GM19023 (cell line): ENCODE data around the gene IQCN.

Source experiments
- ATAC-seq: cut with Tn5 transposase; IDR thresholded peaks from one replicate; pipeline ENCODE4 v1.9.1; 2021; ENCODE audit warnings: mild to moderate bottlenecking, moderate library complexity; ENCODE audit not compliant: unreplicated experiment

IQCN gene

DNA sequence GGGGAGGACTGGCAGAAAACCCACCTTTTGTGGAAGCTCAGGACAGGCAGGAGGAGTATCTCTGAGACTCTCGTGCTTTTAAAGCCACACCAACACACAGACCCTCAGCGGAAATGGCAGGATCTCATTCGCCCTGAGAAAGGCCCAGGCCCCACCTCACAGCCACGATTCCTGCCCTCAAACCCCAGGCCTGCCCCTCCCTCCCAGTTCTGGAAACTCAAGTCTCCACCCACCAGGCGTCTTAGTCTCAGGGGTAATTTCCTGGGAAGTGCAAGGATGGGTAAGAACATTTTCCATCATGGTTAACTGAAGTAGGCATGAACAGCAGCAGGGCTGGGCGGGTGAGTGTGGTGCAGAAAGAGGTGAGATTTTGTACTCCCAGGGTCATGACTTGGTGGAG, 40.1 kb downstream of the IQCN start:
- ATAC-seq: no peak

DNA sequence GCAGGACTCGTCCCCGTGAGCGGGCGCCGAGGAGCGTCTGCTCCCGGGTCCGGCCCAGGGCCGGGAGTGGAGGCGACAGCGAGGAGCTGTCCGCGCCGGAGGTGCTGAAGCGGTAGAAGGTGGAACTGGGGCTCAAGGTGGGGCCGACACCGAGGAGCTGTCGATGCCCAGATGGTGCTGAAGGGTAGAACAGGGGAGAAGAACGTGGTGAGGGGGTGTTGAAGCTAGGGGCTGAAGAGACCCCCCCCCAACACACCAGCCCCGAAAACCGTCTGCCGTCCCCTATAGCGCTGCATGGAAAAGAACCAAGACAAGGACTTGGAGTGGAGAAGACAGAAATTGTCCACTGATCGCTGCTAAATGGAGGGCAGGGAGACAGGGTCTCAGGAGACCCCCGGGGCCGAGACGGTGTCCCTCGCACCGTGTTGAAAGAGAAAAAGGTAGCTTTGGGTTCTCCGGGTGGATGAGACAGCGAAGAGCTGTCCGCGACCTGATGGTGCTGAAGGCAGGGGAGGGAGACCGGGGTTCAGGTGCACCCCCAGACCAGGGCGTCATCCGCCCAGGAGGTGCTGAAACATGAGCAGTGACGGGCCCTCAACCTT, 40.9 kb downstream of the IQCN start:
- no peak for ATAC-seq

DNA sequence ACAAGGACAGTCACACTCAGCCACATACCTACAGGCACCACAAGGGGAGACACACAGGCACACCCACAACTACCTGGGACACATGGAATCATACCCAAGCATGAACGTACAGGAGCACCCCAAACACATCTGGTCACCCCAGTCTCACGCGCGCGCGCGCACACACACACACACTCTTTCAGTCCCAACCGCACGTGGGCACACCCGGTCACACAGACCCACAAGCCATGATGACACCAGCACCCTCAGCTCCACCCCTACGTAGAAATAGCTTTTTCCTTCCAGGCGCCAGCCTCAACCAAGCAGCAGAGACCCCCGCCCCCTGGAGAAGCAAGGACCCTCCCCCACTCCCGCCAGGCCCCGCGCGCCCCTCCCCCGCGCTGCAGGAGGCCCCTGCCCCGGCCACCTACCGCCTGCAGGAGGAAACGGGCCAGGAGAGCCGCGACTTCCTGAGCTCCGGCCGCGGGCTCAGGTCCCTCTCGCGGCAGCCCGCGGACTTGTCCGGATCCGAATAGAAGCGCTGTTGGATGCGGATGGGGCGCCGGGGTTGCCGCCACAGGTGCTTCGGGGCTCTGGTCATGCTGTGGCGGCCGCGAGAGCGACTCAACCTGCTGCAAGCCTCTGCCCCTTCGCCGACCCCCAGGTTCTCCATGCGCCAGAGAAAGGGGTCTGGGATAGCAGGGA, 41.6 kb downstream of the IQCN start:
- ATAC-seq: no peak

DNA sequence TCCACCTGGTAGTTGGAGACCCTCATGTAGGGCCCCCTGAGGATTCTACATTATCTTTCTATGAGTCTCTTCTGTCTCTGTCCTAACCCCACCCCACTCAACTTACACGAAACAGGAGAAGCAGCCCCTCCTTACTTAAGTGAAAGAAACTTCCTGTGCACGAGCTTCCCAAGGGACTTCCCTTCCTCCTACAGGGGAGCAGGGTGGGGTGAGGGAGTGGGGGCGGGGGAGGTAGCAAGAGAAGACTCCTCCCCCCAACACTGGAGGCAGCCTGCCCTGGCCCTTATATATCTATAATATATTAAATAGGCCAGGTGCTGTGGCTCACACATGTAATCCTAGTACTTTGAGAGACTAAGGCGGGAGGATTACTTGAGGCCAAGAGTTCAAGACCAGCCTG, 42.5 kb downstream of the IQCN start:
- ATAC-seq: no peak

DNA sequence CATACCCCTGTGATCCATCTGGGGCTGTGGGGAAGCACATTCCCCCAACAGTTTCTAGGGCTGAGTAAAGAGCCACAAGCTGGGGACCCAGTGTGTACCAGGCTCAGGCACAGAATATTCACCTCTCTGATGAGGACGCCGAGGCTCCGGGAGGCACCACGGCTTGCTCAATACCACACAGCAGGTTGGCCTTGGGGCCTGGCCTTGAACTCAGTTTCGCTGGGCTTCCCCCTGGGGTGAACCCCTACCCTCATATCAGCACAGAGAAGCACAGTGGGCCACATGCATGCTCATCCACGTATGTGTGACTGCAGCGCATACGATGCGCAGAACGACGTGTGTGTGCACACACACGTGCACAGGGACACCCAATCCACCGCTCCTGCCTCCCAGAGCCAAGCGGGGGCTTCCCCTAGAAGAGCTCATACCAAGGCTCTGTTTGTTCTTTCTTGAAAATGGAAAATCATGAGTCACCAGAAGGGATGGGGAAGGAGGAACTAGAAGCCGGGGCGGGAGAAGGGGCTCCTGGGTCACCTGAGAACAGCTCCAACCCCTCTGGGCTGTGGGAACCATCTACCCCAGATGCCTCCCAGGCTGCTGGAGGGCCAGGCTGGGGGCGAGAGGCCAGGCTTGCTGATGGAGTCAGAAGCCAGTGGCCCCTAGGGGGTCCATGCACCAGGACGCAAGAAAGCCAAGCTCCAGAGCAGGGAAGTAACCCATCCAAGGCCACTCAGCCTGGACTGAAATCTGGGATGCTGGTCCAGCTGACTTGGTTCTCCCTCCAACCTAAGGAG, 43.1 kb downstream of the IQCN start:
- no peak for ATAC-seq

DNA sequence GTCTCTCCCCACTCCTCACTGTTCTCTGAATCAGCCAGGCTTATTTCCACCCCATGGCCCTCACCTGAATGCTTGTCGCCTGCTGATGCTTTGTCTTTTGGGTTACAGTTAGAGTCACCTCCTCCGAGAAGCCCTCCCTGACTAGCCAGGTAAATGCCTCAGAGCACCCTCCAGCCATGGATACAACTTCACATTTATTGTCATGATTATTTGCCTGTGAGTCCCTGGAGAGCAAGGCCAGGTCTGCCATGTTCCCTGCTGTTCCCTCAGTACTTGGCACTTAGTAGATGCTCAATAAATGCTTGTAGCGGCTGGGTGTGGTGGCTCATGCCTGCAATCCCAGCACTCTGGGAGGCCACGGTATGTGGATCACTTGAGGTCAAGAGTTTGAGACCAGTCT, 44.3 kb downstream of the IQCN start:
- no peak for ATAC-seq

DNA sequence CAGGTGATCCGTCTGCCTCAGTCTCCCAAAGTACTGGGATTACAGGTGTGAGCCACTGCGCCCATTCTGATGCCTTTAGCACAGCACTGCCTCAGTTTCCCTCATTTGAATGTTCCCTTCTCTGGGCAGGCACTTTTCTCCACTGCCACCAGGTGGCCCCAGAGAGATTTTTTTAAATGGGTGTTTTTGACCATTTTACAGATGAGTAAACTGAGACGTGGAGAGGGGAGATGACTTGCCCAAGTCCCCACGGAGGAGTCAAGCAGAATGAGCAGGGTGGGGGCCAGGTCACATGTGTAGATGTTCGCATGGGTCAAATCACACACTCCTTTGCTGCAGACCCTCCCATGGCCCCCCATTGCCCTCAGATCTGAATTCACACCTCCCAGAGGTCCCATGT, 44.8 kb downstream of the IQCN start:
- ATAC-seq: no peak

DNA sequence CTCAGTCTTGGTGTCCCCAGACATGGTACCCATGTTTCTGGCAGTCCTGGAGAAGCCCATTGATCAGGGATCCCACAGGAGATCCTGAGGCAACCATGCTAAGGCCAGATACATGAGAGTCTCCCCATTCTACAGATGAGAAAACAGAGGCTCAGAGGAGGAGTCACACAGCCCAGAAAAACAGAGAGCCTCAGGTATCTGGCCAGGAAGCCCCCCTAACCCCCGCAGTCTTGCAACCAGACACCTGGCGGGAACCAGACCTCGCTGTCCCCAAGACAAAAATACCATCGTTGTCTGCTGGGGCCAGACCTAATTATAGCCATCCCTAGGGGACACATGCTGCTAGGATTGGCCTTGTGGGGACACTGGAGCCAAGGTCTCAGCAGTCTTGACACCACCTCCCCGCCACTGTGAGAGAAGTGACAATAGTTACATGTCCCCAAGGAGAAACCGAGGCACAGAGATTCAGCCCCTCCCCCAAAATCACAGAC, 46.4 kb downstream of the IQCN start:
- ATAC-seq: no peak

DNA sequence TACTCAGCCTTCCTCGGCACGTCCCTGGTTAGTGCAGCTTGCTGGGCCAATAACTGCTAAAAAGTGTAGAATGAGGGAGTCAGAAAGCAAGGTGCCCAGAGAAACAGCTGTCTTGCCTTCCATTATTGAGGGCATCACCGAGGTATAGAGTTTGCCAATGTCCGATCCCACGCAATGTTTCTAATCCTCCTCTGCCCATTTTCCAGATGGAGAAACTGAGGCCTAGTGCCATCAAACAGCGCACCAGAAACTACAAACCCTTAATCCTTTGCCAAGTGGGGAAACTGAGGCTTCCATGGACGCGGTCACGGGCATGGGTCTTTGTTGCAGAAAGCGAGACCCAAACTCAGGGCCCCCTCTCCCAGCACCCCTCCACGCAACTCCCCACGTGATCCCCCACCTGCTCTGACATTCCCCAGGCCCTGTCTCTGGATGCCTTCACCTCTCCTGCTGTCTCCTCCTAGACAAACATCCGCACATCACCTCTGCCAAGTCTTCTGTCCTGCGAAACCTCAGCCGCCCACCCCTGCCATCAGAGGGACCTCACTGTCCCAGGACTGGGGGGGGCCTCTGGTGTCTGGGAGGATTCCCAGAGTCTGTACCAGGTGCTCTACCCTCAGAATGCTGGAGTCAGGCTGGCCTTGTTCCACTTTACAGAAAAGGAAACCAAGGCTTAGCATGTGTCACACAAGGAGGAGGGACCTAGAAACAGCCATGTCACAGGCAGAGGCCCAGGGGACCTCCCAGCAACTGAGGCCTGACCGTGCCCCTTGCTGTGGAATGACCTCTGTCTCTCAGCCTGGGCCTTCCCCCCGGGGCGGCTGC, 47.1 kb downstream of the IQCN start:
- no peak for ATAC-seq

DNA sequence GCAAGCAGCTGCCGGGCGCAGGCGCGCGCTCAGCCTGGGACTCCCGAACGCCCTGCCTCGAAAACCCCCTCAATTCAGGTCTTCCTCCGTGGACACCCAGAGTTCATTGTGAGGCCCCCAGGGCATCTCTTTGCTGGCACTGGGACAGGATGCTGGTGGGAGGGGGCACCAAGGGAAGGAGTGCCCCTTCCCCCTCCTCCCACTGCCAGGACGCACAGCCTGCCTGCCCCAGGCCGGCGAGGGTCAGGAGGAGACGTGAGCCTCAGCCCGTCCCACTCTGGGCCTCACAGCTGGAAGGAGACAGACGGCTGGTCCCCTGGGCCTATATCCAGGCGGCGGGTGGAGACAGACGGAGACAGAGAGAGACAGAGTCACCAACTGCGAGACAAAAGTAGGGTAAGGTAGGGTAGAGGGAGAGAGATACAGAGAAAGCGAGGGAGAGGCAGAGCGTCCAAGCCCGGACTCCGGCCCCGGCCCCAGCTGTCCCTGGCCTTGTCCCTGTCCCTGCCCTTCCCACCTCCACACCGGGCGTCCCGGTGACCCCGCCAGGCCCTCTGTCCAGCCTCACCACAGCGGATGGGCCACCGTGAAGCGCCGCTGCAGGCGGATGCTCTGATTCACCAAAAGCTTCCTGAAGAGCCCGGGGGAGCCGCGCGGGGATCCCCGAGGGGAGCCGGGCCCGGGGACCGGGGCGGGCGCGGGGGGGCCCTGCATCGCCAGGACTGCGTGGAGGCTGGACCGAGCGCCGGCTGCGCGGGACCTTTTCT, 48.4 kb downstream of the IQCN start, which contains the start of gene PDE4C:
Gene PDE4C, minus strand, starts transcription at position 737 of the 767 bp plus-strand sequence. Its CDS starts 23 bp downstream, at position 714.
- ATAC-seq: no peak

DNA sequence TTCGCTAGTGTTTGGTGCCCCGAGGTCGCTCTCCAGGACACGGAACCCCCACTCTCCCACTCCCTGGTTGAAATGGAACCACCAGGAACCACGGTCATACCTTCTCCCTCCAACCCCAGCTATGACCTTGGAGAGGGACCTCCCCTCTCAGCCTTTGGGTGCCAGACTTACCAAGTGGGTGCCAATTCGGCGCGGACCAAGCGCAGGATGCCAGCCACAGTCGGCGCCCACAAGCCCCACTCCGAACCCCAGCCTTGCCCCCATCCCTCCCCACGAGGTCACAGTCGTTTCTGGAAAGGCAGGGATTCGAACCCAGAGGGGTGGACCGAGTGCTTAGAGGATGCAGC, 48.9 kb downstream of the IQCN start:
- ATAC-seq: no peak

DNA sequence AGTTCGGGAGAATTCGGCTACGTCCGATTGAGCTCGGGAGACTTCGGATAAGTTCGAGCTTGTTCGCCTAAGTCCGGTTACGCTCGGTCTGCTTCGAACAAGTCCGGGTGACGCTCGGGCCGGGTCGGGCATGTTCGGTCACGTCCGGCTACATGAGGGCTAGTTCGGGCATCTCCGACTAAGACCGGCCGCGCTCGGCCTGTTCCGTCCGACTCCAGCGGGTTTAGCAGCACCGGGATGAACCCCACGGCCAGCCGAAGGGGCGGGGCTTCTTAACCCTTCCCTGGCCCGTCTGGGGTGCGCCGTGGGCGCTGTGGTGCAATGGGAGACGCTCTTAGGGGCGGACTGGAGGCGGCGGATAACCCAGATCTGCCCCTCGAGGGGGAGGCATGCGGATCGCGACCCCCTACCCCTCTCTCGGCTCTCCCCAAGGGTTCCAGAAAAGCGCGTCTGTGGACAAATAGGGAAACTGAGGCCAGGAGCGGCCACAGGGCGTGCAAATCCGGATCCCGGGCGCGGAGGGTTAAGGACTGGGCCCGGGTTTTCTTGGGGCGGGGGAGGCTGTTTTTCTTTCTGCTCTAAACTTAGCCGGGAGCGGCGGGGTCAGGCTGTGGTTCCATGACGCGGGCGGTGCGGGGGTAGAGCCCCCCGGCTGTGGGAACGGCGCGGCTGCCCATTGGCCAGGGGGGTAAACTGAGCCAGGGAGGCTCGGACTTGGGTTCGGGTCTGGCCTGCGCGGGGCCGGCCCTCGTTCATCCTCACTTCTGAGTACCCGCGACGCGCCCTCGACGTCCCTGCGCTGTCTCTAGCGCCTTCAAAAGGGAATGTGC, 49.5 kb downstream of the IQCN start:
- peak; percentile 93 for ATAC-seq

DNA sequence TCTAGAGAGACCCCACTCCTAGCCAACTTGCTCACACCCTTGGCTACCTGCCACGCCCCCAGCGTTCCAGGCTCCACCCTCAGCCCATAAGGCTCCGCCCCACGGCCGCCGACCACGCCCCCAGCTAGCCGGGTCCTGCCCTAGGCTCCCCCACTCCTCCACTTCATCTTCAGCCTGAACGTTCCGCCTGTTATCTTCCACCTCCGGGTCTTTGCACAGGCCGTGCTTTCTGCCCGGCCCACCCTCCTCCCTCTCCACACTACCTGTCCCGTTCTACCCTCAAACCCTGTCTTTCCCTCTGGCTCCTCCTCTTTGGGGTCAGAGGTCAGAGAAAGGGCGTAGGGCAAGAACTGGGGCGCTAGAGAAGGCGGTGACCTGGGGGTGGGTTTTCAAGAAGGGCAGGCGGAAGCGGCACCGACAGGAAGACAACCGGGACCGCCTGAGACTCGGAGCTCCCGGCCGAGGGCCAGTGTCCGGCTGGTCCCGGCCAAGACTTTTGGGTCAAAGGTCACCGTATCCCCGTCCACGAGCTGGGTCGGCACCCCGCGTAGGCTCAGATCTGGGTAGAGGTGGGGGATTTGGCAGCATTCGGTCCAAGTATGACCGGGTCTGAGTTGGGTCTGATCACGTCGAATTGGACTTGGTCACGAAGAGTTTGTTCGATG, 50.3 kb downstream of the IQCN start:
- no peak for ATAC-seq

DNA sequence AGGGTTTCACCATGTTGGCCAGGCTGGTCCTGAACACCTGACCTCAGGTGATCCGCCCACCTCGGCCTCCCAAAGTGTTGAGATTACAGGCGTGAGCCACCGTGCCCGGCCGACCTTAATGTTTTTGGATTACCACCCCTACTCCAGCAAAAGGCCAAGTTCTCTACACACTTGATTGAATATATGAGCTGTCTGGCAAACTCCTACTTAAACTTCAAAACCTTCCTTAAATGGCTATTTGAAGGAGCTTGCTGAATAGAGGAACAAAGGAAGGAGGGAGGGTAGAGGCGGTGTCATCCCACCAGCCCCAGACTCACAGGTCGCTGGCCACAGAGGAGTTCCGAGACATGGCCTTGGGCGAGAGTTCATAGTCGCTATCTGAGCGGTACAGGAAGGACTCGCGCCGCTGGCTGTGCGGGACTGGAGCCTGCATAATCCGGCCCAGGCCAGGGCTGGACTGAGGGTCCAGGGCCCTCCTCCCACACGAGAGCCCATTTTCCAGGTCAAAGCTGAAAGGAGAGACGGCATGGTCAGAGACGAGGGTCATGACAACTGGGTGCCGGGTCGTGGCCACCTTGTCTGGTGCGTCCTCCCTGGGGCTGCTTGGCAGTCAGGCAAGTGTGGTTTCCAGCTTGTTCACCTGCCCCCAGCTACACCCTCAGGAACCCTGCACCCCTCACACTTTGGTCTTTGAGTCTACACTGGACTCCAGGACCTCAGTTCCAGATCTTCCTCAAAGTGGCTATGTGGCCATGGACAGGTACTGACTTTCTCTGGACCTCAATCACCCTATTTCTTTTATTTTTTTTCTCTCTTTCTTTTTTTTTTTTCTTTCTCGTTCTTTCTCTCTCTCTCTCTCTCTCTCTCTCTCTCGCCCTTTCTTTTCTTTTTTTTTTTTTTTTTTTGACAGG, 52.2 kb downstream of the IQCN start:
- ATAC-seq: no peak

DNA sequence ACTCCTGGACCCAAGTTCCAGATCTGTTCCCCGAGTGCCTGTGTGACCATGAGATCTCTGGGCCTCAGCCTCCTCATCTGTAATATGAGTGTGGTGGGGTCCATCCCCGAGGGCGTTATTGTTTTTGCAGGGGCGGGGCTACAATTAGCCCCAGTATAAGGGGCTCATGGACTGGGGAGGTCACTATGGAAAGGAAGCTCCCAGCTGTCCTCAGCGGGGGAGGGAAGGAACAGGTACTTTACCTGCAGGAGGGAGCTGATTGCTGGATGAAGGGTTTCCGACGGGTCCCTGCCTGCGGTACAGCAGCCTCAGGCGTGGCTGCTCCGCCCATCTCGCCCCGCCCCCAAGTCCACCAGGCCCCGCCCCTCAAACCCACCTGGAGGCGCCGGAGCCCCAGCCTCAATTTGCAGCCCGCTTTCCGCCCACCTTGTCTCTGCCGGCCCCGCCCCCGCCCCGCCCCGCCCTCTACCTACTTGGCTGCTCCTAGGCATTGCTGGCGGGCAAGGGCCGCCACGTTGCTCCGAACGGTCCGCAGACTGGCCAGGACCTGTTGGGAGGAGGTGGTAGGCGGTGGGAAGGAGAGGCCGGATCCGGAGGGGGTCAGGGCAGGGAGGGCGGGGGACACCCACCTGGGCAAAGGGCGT, 53.5 kb downstream of the IQCN start:
- ATAC-seq: no peak

DNA sequence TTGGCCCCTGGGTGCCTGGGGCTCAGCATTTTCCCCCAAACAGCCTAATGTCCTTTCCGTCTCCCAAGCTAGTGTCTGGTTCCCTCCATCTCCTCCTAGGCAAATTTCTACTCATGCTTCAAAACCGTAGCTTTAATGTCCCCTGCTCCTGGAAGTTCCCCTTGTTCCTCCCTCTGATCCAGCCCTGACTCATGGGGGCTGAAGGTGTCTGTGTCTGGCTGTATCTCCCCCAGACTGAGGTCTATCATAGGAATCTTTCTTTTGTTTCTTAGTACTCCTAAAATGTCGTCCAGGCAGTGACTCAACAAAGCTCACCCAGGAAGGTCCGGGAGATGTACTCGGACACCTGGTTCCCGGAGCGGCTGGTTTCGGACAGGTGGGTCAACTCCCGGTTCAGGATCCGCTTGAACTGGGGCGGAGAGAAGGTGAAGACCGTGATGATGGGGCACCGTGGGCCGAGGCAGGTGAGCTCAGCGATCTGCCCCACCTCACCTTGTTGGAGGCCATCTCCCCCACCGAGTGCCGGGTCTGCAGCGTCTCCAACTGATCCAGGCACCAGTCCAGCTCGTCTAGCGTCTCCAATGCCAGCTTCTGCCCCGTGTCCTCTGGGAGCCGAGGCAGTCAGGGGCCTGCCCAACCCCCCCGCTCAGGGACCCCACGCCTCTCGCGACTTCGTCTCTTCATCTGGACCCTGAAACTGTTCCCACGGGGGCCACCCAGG, 54.2 kb downstream of the IQCN start:
- ATAC-seq: no peak

DNA sequence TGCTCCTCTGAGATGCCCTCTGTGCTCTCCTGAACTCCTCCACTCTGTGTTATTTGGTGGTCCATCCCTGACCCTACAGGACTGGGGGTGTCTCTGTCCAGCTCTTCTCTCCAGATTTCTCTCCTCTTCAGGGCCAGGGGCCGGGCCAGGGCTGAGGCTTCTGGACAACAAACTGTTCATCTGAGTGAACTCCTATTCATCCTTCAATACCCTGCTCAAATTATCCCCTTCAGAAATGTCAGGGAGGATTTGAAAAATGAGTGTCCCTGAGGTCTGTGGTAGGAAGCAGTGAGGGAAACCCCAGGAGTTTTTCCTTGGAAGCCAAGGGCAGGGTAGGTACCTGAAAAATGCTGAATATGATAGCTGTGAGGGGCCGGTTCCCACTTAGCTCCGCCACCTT, 55.7 kb downstream of the IQCN start:
- no peak for ATAC-seq
